C4-2B (cell line): ENCODE measurements around the gene EXD3.

Experiments
- ZFX ChIP-seq: fragments of 450-650 bp; IDR thresholded peaks from 2 replicates; pipeline ENCODE4 v1.6.1; 2017
- TF ChIP-seq, protein P1 (sequence below): fragments of 450-650 bp; conservative IDR thresholded peaks from 2 replicates; pipeline ENCODE4 v1.5.1; 2017; ENCODE audit warnings: mild to moderate bottlenecking

GRCh38 chr9:137464291-137464999 lies 41.5 kb upstream of the EXD3 start:
- TF ChIP-seq, protein P1, sequence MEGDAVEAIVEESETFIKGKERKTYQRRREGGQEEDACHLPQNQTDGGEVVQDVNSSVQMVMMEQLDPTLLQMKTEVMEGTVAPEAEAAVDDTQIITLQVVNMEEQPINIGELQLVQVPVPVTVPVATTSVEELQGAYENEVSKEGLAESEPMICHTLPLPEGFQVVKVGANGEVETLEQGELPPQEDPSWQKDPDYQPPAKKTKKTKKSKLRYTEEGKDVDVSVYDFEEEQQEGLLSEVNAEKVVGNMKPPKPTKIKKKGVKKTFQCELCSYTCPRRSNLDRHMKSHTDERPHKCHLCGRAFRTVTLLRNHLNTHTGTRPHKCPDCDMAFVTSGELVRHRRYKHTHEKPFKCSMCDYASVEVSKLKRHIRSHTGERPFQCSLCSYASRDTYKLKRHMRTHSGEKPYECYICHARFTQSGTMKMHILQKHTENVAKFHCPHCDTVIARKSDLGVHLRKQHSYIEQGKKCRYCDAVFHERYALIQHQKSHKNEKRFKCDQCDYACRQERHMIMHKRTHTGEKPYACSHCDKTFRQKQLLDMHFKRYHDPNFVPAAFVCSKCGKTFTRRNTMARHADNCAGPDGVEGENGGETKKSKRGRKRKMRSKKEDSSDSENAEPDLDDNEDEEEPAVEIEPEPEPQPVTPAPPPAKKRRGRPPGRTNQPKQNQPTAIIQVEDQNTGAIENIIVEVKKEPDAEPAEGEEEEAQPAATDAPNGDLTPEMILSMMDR = no peak
- TF ChIP-seq ZFX = no peak
